Midbrain (tissue), 1 donor: ENCODE results near the gene NMRK2.
A peak's percentile ranks its signal among the peaks of the same experiment; 100 is the strongest.

Experiments used
- DNase-seq: peaks from one replicate; lab custom pipeline; 2025; lab: John Stamatoyannopoulos, UW

The NMRK2 gene

GRCh38 chr19:3981736-3982681, 49.1 kb downstream of the NMRK2 start:
- no peak for DNase-seq

DNA sequence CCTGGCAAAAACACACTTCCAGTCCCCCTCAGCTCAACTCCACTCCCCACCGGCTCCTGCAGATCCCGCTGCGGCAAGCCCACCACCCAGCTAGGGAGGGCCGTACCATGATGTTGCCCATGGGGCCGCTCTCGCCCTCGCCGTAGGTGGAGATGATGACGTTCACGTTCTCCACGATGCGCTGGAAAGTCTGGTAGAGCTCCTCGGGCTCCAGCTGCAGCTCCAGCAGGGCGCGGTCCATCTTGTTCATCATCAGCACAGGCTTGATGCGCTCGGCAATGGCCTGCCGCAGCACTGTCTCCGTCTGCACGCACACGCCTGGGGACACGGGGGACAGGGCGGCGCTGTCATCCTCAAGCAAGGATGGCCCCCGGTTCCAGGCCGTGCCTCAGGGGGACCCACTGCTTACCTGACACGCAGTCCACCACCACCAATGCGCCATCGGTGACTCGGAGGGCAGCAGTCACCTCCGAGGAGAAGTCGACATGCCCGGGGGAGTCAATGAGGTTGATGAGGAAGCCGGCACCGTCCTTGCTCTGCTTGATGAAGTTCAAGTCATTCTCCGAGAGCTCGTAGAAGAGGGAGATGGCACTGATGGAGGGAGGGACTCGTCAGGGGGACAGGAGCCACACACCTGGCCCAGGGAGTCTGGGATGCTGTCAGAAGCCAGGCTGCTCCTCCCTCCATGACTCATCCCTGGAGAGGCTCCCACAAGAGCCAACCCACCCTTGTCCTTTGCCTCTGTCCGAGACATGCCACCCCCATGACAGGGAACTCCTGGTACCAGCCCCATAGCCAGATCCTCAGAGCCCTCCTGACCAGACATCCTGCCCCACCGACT, 50.1 kb downstream of the NMRK2 start:
- no peak for DNase-seq

DNA sequence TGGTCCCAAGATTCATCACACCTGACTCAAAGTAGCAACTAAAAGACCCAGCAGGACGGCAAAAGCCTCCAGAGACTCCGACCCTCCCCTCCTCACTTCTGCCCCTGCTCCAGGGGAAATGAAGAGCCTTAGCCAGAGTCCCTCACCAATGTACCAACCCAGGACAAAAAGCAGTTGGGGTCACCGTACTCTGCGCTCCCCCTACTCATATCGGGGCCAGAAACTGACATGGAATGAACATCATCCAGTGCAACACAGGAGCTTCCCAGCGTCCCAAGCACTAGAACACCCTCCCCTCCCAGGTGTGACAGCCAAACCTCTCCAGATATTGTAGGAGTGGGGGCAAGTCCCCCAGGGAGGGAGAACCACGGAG, 50.7 kb downstream of the NMRK2 start:
- no peak for DNase-seq

- DNase-seq = no peak
Observed at GRCh38 chr19:3983936-3984583, 51.2 kb downstream of the NMRK2 start.

DNA sequence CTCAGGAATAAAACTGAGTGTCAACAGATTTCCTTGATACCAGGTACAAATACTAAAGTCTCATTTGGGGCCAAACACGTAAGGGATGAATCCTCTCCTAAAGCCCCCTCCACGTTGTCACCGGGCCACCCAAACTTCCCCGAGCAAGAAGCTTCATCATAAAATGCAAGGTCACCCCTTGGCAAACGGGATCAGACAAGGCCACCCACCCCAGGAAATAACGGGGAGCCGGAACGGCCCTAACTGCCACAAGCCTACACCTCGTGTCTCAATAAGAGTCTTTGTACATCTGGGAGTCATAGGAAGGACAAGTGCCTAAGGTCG, 51.7 kb downstream of the NMRK2 start:
- no peak for DNase-seq

GRCh38 chr19:3984908-3985642, 52.2 kb downstream of the NMRK2 start, which contains the start of gene EEF2:
EEF2 (minus strand) TSS chr19:3985463; CDS start chr19:3985380, 83 bp downstream.
- DNase-seq = peak; percentile 94

GRCh38 chr19:3985643-3986259, 52.9 kb downstream of the NMRK2 start:
- no peak for DNase-seq

- peak; percentile 86 for DNase-seq
Observed at GRCh38 chr19:3986260-3987041, 53.6 kb downstream of the NMRK2 start.

DNA sequence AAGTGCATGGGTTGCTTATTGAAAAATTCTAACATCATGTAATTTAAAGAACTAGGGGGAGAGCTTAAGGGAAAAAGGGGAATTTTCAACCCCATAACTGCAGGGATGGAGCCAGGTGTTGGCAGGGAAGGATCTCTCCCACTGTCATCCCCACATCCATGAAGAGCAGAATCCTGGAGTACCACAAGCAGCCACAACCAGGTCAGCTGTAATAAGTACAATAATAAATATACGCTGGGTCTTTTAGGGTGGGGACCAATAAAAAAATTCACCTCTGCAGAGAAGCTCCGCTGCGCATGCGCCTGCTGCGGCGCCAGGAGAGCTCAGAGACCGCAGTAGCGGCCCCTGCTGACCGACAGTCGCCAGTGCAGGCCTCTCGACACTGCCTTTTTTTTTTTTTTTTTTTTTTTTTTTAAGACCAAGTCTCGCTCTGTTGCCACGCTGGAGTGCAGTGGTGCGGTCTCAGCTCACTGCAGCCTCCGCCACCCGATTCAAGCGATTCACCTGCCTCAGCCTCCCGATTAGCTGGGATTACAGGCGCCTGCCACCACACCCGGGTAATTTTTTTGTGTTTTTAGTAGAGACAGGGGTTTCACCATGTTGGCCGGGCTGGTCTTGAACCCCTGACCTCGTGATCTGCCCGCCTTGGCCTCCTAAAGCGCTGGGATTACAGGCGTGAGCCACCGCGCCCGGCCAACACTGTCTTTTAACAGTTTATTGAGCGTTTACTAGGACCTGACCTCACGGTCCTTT, 54.9 kb downstream of the NMRK2 start:
- DNase-seq = peak; percentile 81

- no peak for DNase-seq
Observed at GRCh38 chr19:3990815-3991117, 57.9 kb downstream of the NMRK2 start.
